ENCODE results near the gene TLK1. TPM values are rescaled to one million over a fixed set of nuclear protein-coding genes. Genes with fewer than 3 reads are reported as not detected.
"Not testable (repeated sequence)": the region's sequence is repeated elsewhere in the genome, so short reads cannot be mapped to it uniquely, and the experiment has no call there.

The TLK1 gene
- polyA plus RNA-seq, 1 donor from 2014 or later, result 33.1 TPM

- Histone ChIP-seq H3K9me3 (ENCODE audit: low read length) (no peaks in the 10 kb centered on the region), H3K9me2 (ENCODE audit: insufficient read depth, low read length) (no peaks in the 10 kb centered on the region), H4K20me1 (ENCODE audit: insufficient read depth) (no peaks in the 10 kb centered on the region), H3K36me3 (ENCODE audit: insufficient read depth, low read length) (no peaks in the 10 kb centered on the region), H3K4me2 (ENCODE audit: low read length) (no peak overlapping the region), H3K4me3 (ENCODE audit: low read length) (no peak overlapping the region), H3F3A (ENCODE audit: insufficient read depth, low read length, poor library complexity, severe bottlenecking) (no peaks in the 10 kb centered on the region), H3K9ac (ENCODE audit: low read length) (no peak overlapping the region), H3K27ac (ENCODE audit: low read length) (no peak overlapping the region), H2AFZ (ENCODE audit: low read depth, low read length) (no peak overlapping the region), H3K27me3 (ENCODE audit: insufficient read depth, low read depth, low read length) (no peaks in the 10 kb centered on the region), H3K79me2 (replicated peaks; ENCODE audit: insufficient read depth, low read length) (peaks cover 4% of the 10 kb centered on the region)
- TF ChIP-seq POLR2AphosphoS5 (IDR thresholded peaks at IDR 0.05), result no peak
- no peak for TF ChIP-seq TAF1 (IDR thresholded peaks at IDR 0.05; ENCODE audit: low read depth)
Observed at GRCh38 chr2:171165967-171166327, 5.3 kb upstream of the TLK1 start.

- no peak overlapping the region for H3K4me2 ChIP-seq (ENCODE audit: low read length)
- no peaks in the 10 kb centered on the region for H3K9me3 ChIP-seq (ENCODE audit: low read length)
- TF ChIP-seq REST (IDR thresholded peaks at IDR 0.05; ENCODE audit: borderline replicate concordance) (no peak), EZH2 (IDR thresholded peaks at IDR 0.05; ENCODE audit: borderline replicate concordance, insufficient read depth, low read length, poor library complexity, severe bottlenecking) (no peak), TAF1 (IDR thresholded peaks at IDR 0.05; ENCODE audit: low read depth) (no peak), POLR2AphosphoS5 (IDR thresholded peaks at IDR 0.05) (no peak), RAD21 (conservative IDR thresholded peaks at IDR 0.05) (no peak), CTCF (IDR thresholded peaks at IDR 0.05; ENCODE audit: poor library complexity, severe bottlenecking) (no peak), EP300 (conservative IDR thresholded peaks at IDR 0.05; ENCODE audit: poor library complexity, severe bottlenecking) (no peak), SMC3 (conservative IDR thresholded peaks at IDR 0.05; ENCODE audit: poor library complexity) (no peak), MXI1 (conservative IDR thresholded peaks at IDR 0.05; ENCODE audit: poor library complexity, severe bottlenecking) (no peak)
Observed at GRCh38 chr2:171163261-171163660, 2.6 kb upstream of the TLK1 start.

GRCh38 chr2:171162522-171163197 lies 2.0 kb upstream of the TLK1 start:
- not testable (repeated sequence) for H3K9me3 ChIP-seq (ENCODE audit: low read length); H3K9ac ChIP-seq (ENCODE audit: low read length); H3K27ac ChIP-seq (ENCODE audit: low read length); H3K4me3 ChIP-seq (ENCODE audit: low read length); H4K20me1 ChIP-seq (ENCODE audit: insufficient read depth); H3K36me3 ChIP-seq (ENCODE audit: insufficient read depth, low read length); H3F3A ChIP-seq (ENCODE audit: insufficient read depth, low read length, poor library complexity, severe bottlenecking); H3K4me2 ChIP-seq (ENCODE audit: low read length); H3K9me2 ChIP-seq (ENCODE audit: insufficient read depth, low read length); H3K27me3 ChIP-seq (ENCODE audit: insufficient read depth, low read depth, low read length); H2AFZ ChIP-seq (ENCODE audit: low read depth, low read length)
- peaks cover 16% of the 10 kb centered on the region for H3K79me2 ChIP-seq (replicated peaks; ENCODE audit: insufficient read depth, low read length)

More at GRCh38 chr2:171163261-171163660, 2.6 kb upstream of the TLK1 start:
- H2AFZ ChIP-seq (ENCODE audit: low read depth, low read length), result no peak overlapping the region
- H3K27me3 ChIP-seq (ENCODE audit: insufficient read depth, low read depth, low read length), result no peaks in the 10 kb centered on the region
- peaks cover 10% of the 10 kb centered on the region for H3K79me2 ChIP-seq (replicated peaks; ENCODE audit: insufficient read depth, low read length)
- H3K27ac ChIP-seq (ENCODE audit: low read length), result no peak overlapping the region
- no peaks in the 10 kb centered on the region for H3K9me2 ChIP-seq (ENCODE audit: insufficient read depth, low read length)
- H3K9ac ChIP-seq (ENCODE audit: low read length), result no peak overlapping the region
- no peaks in the 10 kb centered on the region for H4K20me1 ChIP-seq (ENCODE audit: insufficient read depth)
- no peaks in the 10 kb centered on the region for H3K36me3 ChIP-seq (ENCODE audit: insufficient read depth, low read length)
- no peak overlapping the region for H3K4me3 ChIP-seq (ENCODE audit: low read length)
- H3F3A ChIP-seq (ENCODE audit: insufficient read depth, low read length, poor library complexity, severe bottlenecking), result no peaks in the 10 kb centered on the region

All from neural cell (in vitro differentiated cells).